Right atrium auricular region (tissue), 2 donors: ENCODE data around the gene SIGLEC15. TPM values are rescaled to one million over a fixed set of nuclear protein-coding genes. Genes with fewer than 3 reads are reported as not detected.

Source experiments
- DNase-seq: peaks from one replicate; pipeline ENCODE4 v3.0.0-alpha.2; 2019; ENCODE audit warnings: low spot score
- H3K27ac ChIP-seq, 2 donors: fragments of 200-600 bp; sonication (generic); 1 replicate in 1 of 2; 2 replicates in 1 of 2; pipeline ENCODE4 v1.5.1; 2016 to 2019
- H3K27me3 ChIP-seq, 2 donors: fragments of 200-600 bp; sonication (generic); one replicate each; pipeline versions ENCODE4 v1.5.1 to v1.6.0; 2017 to 2019
- H3K36me3 ChIP-seq: fragments of 200-600 bp; sonication (generic); one replicate; pipeline ENCODE4 v1.5.1; 2016
- H3K4me1 ChIP-seq, 2 donors: fragments of 200-600 bp; sonication (generic); one replicate each; pipeline versions ENCODE4 v1.5.1 to v1.6.0; 2017 to 2019
- H3K4me3 ChIP-seq, 2 donors: fragments of 200-600 bp; sonication (generic); 1 replicate in 1 of 2; 2 replicates in 1 of 2; pipeline ENCODE4 v1.5.1; 2017 to 2019; ENCODE audit warnings: mild to moderate bottlenecking in 1 of 2, moderate library complexity in 1 of 2
- H3K9me3 ChIP-seq, 2 donors: fragments of 200-600 bp; sonication (generic); one replicate each; pipeline ENCODE4 v1.5.1; 2019
- total RNA-seq, 2 donors: library from RNA; depleted of rRNA; stranded (reverse); fragments of >200 nt; gene quantifications; one replicate each; pipeline ENCODE4 v1.1.0, GENCODE V29; 2016
- TF ChIP-seq, protein P1 (sequence below), 2 donors: fragments of 200-600 bp; sonication (generic); IDR thresholded peaks; one replicate each; pipeline ENCODE4 v1.5.1; 2019; ENCODE audit warnings: antibody characterized with exemption in 2 of 2

SIGLEC15 gene
- total RNA-seq, 2 donors from 2014 or later: 1.9 TPM; not detected in 1

- Histone ChIP-seq H3K4me1 (no peaks in the 10 kb centered on the region), H3K4me3 (no peak overlapping the region), H3K27ac (no peak overlapping the region), H3K27me3 (no peaks in the 10 kb centered on the region), H3K36me3 (peaks cover 87% of the 10 kb centered on the region), H3K9me3 (no peaks in the 10 kb centered on the region)
- TF ChIP-seq, protein P1, sequence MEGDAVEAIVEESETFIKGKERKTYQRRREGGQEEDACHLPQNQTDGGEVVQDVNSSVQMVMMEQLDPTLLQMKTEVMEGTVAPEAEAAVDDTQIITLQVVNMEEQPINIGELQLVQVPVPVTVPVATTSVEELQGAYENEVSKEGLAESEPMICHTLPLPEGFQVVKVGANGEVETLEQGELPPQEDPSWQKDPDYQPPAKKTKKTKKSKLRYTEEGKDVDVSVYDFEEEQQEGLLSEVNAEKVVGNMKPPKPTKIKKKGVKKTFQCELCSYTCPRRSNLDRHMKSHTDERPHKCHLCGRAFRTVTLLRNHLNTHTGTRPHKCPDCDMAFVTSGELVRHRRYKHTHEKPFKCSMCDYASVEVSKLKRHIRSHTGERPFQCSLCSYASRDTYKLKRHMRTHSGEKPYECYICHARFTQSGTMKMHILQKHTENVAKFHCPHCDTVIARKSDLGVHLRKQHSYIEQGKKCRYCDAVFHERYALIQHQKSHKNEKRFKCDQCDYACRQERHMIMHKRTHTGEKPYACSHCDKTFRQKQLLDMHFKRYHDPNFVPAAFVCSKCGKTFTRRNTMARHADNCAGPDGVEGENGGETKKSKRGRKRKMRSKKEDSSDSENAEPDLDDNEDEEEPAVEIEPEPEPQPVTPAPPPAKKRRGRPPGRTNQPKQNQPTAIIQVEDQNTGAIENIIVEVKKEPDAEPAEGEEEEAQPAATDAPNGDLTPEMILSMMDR (IDR thresholded peaks at IDR 0.05): no peak
- no peak for DNase-seq
Observed at GRCh38 chr18:45860492-45860891, 35.0 kb downstream of the SIGLEC15 start.

DNA sequence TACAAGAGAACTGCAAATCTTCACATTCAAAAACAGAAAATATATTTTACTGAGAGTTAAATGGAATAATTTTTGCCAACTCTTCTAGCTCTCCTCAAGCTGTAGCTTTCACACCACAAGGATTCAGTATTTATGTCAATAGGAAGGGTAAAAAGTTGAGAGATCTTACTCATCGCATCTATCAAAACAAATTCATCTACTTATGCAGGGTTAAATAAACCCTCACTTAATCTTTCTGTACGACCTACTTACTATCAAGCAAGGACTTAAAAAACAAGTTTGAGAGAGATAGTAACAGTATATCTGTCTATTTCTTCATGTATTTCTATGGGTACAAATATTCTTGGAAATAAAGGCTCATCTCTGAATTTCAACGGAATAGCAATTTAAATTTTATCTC lies 35.5 kb downstream of the SIGLEC15 start:
- peaks cover 86% of the 10 kb centered on the region for H3K36me3 ChIP-seq
- TF ChIP-seq, protein P1 (IDR thresholded peaks at IDR 0.05): no peak
- no peak for DNase-seq

DNA sequence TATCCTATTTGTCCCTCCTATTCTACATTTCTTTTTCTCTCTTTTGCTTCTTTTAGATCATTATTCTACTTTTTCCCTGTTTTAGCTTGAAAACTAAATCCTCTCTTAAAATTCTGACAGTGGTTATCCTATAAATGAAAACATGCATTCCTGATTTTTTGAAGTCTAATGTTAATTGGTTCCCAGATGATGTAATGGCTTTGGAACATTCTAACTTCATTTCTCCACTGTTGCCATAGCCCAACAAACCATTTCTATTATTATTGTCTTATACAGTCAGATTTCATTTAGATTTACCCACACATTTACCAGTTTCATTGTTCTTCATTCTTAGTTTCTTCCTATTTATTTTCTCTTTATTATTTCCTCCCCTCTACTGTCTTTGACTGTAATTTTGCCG lies 36.5 kb downstream of the SIGLEC15 start:
- H3K36me3 ChIP-seq: peaks cover 88% of the 10 kb centered on the region
- TF ChIP-seq, protein P1 (IDR thresholded peaks at IDR 0.05): no peak

More for the DNA sequence above, 35.5 kb downstream of the SIGLEC15 start:
- no peaks in the 10 kb centered on the region for H3K4me1 ChIP-seq
- no peak overlapping the region for H3K4me3 ChIP-seq
- H3K27me3 ChIP-seq: no peaks in the 10 kb centered on the region
- no peaks in the 10 kb centered on the region for H3K9me3 ChIP-seq
- no peak overlapping the region for H3K27ac ChIP-seq

DNA sequence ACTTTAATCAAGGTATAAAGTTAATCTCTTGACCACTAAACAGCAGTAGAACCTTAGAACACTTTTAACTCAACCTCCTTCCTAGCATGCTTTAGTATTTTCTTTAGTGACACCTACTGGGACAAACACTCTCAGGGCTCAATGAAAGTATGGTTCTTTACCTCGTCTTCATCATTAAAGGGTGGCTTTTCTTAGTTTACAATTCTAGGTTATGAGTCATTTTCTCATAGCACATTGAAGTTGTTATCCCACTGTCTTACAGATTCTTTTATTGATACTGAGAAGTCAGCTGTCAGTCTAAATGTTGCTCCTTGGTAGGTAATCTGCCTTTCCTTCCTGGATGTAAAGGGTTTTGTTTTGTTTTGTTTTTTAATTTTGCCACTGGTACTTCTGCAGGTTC lies 38.0 kb downstream of the SIGLEC15 start:
- Histone ChIP-seq H3K27ac (no peak overlapping the region), H3K36me3 (peaks cover 88% of the 10 kb centered on the region), H3K27me3 (no peaks in the 10 kb centered on the region), H3K9me3 (no peaks in the 10 kb centered on the region), H3K4me3 (no peak overlapping the region), H3K4me1 (no peaks in the 10 kb centered on the region)
- DNase-seq: no peak
- TF ChIP-seq, protein P1 (IDR thresholded peaks at IDR 0.05): no peak

More for the DNA sequence above, 36.5 kb downstream of the SIGLEC15 start:
- Histone ChIP-seq H3K4me3 (no peak overlapping the region), H3K4me1 (no peaks in the 10 kb centered on the region), H3K9me3 (no peaks in the 10 kb centered on the region), H3K27ac (no peak overlapping the region), H3K27me3 (no peaks in the 10 kb centered on the region)
- DNase-seq: no peak

DNA sequence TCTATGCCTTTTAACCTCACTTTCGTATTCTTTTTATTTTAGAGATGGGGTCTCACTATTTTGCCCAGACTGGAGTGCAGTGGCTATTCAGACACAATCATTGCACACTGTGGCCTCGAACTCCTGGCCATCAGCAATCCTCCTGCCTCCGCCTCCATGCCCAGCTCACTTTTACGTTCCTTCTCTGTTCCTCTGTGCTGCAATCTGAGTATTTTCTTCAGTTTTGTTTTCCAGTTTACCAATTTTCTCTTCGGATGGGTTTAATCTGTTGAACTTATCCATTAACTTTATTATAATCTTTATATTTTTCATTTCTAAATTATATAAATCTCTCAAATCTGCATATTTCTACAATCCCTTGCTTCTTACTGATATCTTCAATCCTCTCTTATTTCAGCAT lies 38.6 kb downstream of the SIGLEC15 start:
- no peaks in the 10 kb centered on the region for H3K27me3 ChIP-seq
- no peaks in the 10 kb centered on the region for H3K9me3 ChIP-seq
- TF ChIP-seq, protein P1 (IDR thresholded peaks at IDR 0.05): no peak
- no peak overlapping the region for H3K27ac ChIP-seq
- no peak for DNase-seq
- peaks cover 83% of the 10 kb centered on the region for H3K36me3 ChIP-seq
- no peaks in the 10 kb centered on the region for H3K4me1 ChIP-seq
- H3K4me3 ChIP-seq: no peak overlapping the region

DNA sequence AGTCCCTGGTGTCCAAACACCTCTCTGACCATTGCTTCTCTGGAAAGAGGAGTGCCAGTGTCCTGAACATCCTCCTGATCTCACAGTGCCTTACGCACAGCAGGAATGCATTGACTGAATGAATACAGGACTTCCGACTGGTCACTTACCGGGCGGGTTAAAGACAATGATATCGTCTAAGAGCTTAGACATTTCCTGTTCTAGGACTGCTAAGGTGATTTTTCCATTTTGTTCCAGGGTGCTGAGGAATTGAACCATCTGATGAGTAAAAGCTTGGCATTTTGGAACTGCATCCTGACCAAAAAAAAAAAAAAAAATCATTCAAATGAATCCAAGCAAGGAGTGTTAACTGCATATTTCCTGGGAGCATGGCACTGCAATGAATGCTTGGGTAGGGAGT lies 40.0 kb downstream of the SIGLEC15 start:
- H3K36me3 ChIP-seq: peaks cover 76% of the 10 kb centered on the region
- H3K27ac ChIP-seq: no peak overlapping the region
- no peak for DNase-seq
- H3K27me3 ChIP-seq: no peaks in the 10 kb centered on the region
- TF ChIP-seq, protein P1 (IDR thresholded peaks at IDR 0.05): no peak
- H3K9me3 ChIP-seq: no peaks in the 10 kb centered on the region
- H3K4me3 ChIP-seq: no peak overlapping the region
- no peaks in the 10 kb centered on the region for H3K4me1 ChIP-seq
